ENCODE results near the gene VN1R5. TPM values are rescaled to one million over a fixed set of nuclear protein-coding genes. Genes with fewer than 3 reads are reported as not detected.

Gene VN1R5
- total RNA-seq, 2 experiments from 2014 or later = not detected

GRCh38 chr1:247228133-247228532 is 27.7 kb upstream of the VN1R5 start:
- CTCF ChIA-PET = interaction anchor here (0.6 kb wide), 1 partner anchor 1767 kb away, joined by 3 read pairs; no protein-coding TSS in a partner anchor
- peaks cover 24% of the 10 kb centered on the region for H3K27me3 Mint-ChIP-seq (ENCODE audit: low read depth)
- H3K36me3 Mint-ChIP-seq (ENCODE audit: low read depth) = peaks cover 9% of the 10 kb centered on the region
- intact Hi-C loops (cut with micrococcal nuclease) = no loop called here
- H3K9me3 Mint-ChIP-seq = peaks cover 17% of the 10 kb centered on the region
- H3K4me1 Mint-ChIP-seq (ENCODE audit: low read depth) = no peaks in the 10 kb centered on the region
- no peak for DNase-seq
- H3K4me3 Mint-ChIP-seq = no peak overlapping the region
- H3K27ac Mint-ChIP-seq = no peak overlapping the region

- Mint-ChIP-seq H3K9me3 (peaks cover 11% of the 10 kb centered on the region), H3K36me3 (ENCODE audit: low read depth) (no peaks in the 10 kb centered on the region)
- CTCF ChIA-PET = interaction anchor here (0.7 kb wide), 1 partner anchor 297 kb away, joined by 3 read pairs; no protein-coding TSS in a partner anchor
Observed at GRCh38 chr1:247241691-247242090, 14.2 kb upstream of the VN1R5 start.

GRCh38 chr1:247243524-247244137 is 12.2 kb upstream of the VN1R5 start:
- Mint-ChIP-seq H3K4me3 (no peak overlapping the region), H3K4me1 (ENCODE audit: low read depth) (no peaks in the 10 kb centered on the region), H3K36me3 (ENCODE audit: low read depth) (no peaks in the 10 kb centered on the region), H3K9me3 (peaks cover 18% of the 10 kb centered on the region), H3K27ac (no peak overlapping the region), H3K27me3 (ENCODE audit: low read depth) (no peaks in the 10 kb centered on the region)
- intact Hi-C loops (cut with micrococcal nuclease) = no loop called here
- DNase-seq = no peak
- CTCF ChIA-PET = no interaction called here

More at GRCh38 chr1:247241691-247242090, 14.2 kb upstream of the VN1R5 start:
- no peak for DNase-seq
- intact Hi-C loops (cut with micrococcal nuclease) = no loop called here
- Mint-ChIP-seq H3K27ac (no peak overlapping the region), H3K27me3 (ENCODE audit: low read depth) (no peaks in the 10 kb centered on the region), H3K4me3 (no peak overlapping the region), H3K4me1 (ENCODE audit: low read depth) (no peaks in the 10 kb centered on the region)

- Mint-ChIP-seq H3K4me3 (no peak overlapping the region), H3K36me3 (ENCODE audit: low read depth) (no peaks in the 10 kb centered on the region), H3K9me3 (peaks cover 26% of the 10 kb centered on the region), H3K27me3 (ENCODE audit: low read depth) (peaks cover 5% of the 10 kb centered on the region), H3K27ac (no peak overlapping the region), H3K4me1 (ENCODE audit: low read depth) (no peaks in the 10 kb centered on the region)
- intact Hi-C loops (cut with micrococcal nuclease) = no loop called here
- CTCF ChIA-PET = no interaction called here
- no peak for DNase-seq
Observed at GRCh38 chr1:247246325-247247115, 9.4 kb upstream of the VN1R5 start.

- no peaks in the 10 kb centered on the region for H3K36me3 Mint-ChIP-seq (ENCODE audit: low read depth)
- no peak overlapping the region for H3K27ac Mint-ChIP-seq
- no peak for DNase-seq
- intact Hi-C loops (cut with micrococcal nuclease) = no loop called here
- H3K27me3 Mint-ChIP-seq (ENCODE audit: low read depth) = peaks cover 5% of the 10 kb centered on the region
- H3K4me1 Mint-ChIP-seq (ENCODE audit: low read depth) = no peaks in the 10 kb centered on the region
- CTCF ChIA-PET = no interaction called here
- H3K9me3 Mint-ChIP-seq = peaks cover 26% of the 10 kb centered on the region
- no peak overlapping the region for H3K4me3 Mint-ChIP-seq
Observed at GRCh38 chr1:247247568-247247967, 8.3 kb upstream of the VN1R5 start.

- no peaks in the 10 kb centered on the region for H3K4me1 Mint-ChIP-seq (ENCODE audit: low read depth)
Observed at GRCh38 chr1:247266053-247266452, 10.2 kb downstream of the VN1R5 start.

GRCh38 chr1:247268390-247269045 is 12.6 kb downstream of the VN1R5 start:
- H3K4me1 Mint-ChIP-seq (ENCODE audit: low read depth) = no peaks in the 10 kb centered on the region
- no peak for DNase-seq
- no peak overlapping the region for H3K27ac Mint-ChIP-seq
- H3K36me3 Mint-ChIP-seq (ENCODE audit: low read depth) = peaks cover 9% of the 10 kb centered on the region
- CTCF ChIA-PET = interaction anchor here (0.8 kb wide), 1 partner anchor 105 kb away, joined by 3 read pairs; no protein-coding TSS in a partner anchor
- H3K9me3 Mint-ChIP-seq = peaks cover 13% of the 10 kb centered on the region
- intact Hi-C loops (cut with micrococcal nuclease) = no loop called here
- peaks cover 3% of the 10 kb centered on the region for H3K27me3 Mint-ChIP-seq (ENCODE audit: low read depth)
- H3K4me3 Mint-ChIP-seq = no peak overlapping the region

More at GRCh38 chr1:247266053-247266452, 10.2 kb downstream of the VN1R5 start:
- Mint-ChIP-seq H3K9me3 (peaks cover 9% of the 10 kb centered on the region), H3K27ac (no peak overlapping the region), H3K36me3 (ENCODE audit: low read depth) (peaks cover 4% of the 10 kb centered on the region), H3K4me3 (no peak overlapping the region), H3K27me3 (ENCODE audit: low read depth) (peaks cover 3% of the 10 kb centered on the region)
- CTCF ChIA-PET = no interaction called here
- no peak for DNase-seq
- intact Hi-C loops (cut with micrococcal nuclease) = no loop called here

- peaks cover 9% of the 10 kb centered on the region for H3K36me3 Mint-ChIP-seq (ENCODE audit: low read depth)
- no peak for DNase-seq
- H3K27me3 Mint-ChIP-seq (ENCODE audit: low read depth) = peaks cover 3% of the 10 kb centered on the region
- H3K27ac Mint-ChIP-seq = no peak overlapping the region
- CTCF ChIA-PET = interaction anchor here (0.6 to 0.8 kb wide), 2 partner anchors 104 to 514 kb away, joined by 3 read pairs; no protein-coding TSS in a partner anchor
- H3K9me3 Mint-ChIP-seq = peaks cover 13% of the 10 kb centered on the region
- intact Hi-C loops (cut with micrococcal nuclease) = no loop called here
- H3K4me3 Mint-ChIP-seq = no peak overlapping the region
- no peaks in the 10 kb centered on the region for H3K4me1 Mint-ChIP-seq (ENCODE audit: low read depth)
Observed at GRCh38 chr1:247269133-247269532, 13.3 kb downstream of the VN1R5 start.

- DNase-seq = no peak
- Mint-ChIP-seq H3K36me3 (ENCODE audit: low read depth) (peaks cover 9% of the 10 kb centered on the region), H3K27me3 (ENCODE audit: low read depth) (peaks cover 3% of the 10 kb centered on the region), H3K9me3 (peaks cover 13% of the 10 kb centered on the region), H3K4me1 (ENCODE audit: low read depth) (no peaks in the 10 kb centered on the region), H3K27ac (no peak overlapping the region), H3K4me3 (no peak overlapping the region)
- CTCF ChIA-PET = no interaction called here
- intact Hi-C loops (cut with micrococcal nuclease) = no loop called here
Observed at GRCh38 chr1:247270003-247270402, 14.1 kb downstream of the VN1R5 start.

GRCh38 chr1:247273013-247273412 is 17.1 kb downstream of the VN1R5 start:
- CTCF ChIA-PET = interaction anchor here (0.7 kb wide), 1 partner anchor 41 kb away, joined by 4 read pairs; no protein-coding TSS in a partner anchor
- Mint-ChIP-seq H3K36me3 (ENCODE audit: low read depth) (peaks cover 9% of the 10 kb centered on the region), H3K27me3 (ENCODE audit: low read depth) (no peaks in the 10 kb centered on the region), H3K9me3 (peaks cover 13% of the 10 kb centered on the region), H3K4me3 (no peak overlapping the region), H3K4me1 (ENCODE audit: low read depth) (no peaks in the 10 kb centered on the region), H3K27ac (no peak overlapping the region)
- intact Hi-C loops (cut with micrococcal nuclease) = no loop called here
- no peak for DNase-seq

- CTCF ChIA-PET = interaction anchor here (0.6 kb wide), 1 partner anchor 98 kb away, joined by 4 read pairs; no protein-coding TSS in a partner anchor
- intact Hi-C loops (cut with micrococcal nuclease) = no loop called here
Observed at GRCh38 chr1:247274605-247275256, 18.9 kb downstream of the VN1R5 start.

GRCh38 chr1:247277191-247277590 is 21.3 kb downstream of the VN1R5 start:
- CTCF ChIA-PET = no interaction called here
- no peak overlapping the region for H3K27ac Mint-ChIP-seq
- no peak for DNase-seq
- no peak overlapping the region for H3K4me3 Mint-ChIP-seq
- intact Hi-C loops (cut with micrococcal nuclease) = no loop called here
- H3K9me3 Mint-ChIP-seq = no peaks in the 10 kb centered on the region
- H3K4me1 Mint-ChIP-seq (ENCODE audit: low read depth) = no peaks in the 10 kb centered on the region
- no peaks in the 10 kb centered on the region for H3K27me3 Mint-ChIP-seq (ENCODE audit: low read depth)
- H3K36me3 Mint-ChIP-seq (ENCODE audit: low read depth) = no peaks in the 10 kb centered on the region

More at GRCh38 chr1:247274605-247275256, 18.9 kb downstream of the VN1R5 start:
- H3K27me3 Mint-ChIP-seq (ENCODE audit: low read depth) = no peaks in the 10 kb centered on the region
- no peaks in the 10 kb centered on the region for H3K4me1 Mint-ChIP-seq (ENCODE audit: low read depth)
- no peak for DNase-seq
- no peak overlapping the region for H3K4me3 Mint-ChIP-seq
- H3K36me3 Mint-ChIP-seq (ENCODE audit: low read depth) = peaks cover 9% of the 10 kb centered on the region
- H3K27ac Mint-ChIP-seq = no peak overlapping the region
- peaks cover 13% of the 10 kb centered on the region for H3K9me3 Mint-ChIP-seq

All from activated naive CD4-positive, alpha-beta T cell treated with anti-CD3 and anti-CD28 coated beads for 36 hours (primary cell).